GM23248 (cell line): Measurements from ENCODE around the gene HDGFL3.
"Not testable (repeated sequence)": the region's sequence is repeated elsewhere in the genome, so short reads cannot be mapped to it uniquely, and the experiment has no call there.

Source experiments
- EZH2 ChIP-seq: fragments of 200-600 bp; sonication (generic); IDR thresholded peaks from 2 replicates; pipeline ENCODE4 v1.6.1; 2018; ENCODE audit warnings: antibody characterized with exemption, mild to moderate bottlenecking; ENCODE audit not compliant: insufficient read depth, poor library complexity, severe bottlenecking
- EZH2phosphoT487 ChIP-seq: fragments of 200-600 bp; sonication (generic); IDR thresholded peaks from 2 replicates; pipeline ENCODE4 v1.6.1; 2018; ENCODE audit warnings: antibody characterized with exemption, moderate library complexity, mild to moderate bottlenecking, low read depth; ENCODE audit not compliant: insufficient read depth

GRCh38 chr15:83169576-83169975, 38.0 kb downstream of the HDGFL3 start:
- TF ChIP-seq EZH2, EZH2phosphoT487: not testable (repeated sequence)
